ENCODE data around the gene PRKCA.
A peak's percentile ranks its signal among the peaks of the same experiment; 100 is the strongest.
"Not testable (repeated sequence)": the region's sequence is repeated elsewhere in the genome, so short reads cannot be mapped to it uniquely, and the experiment has no call there.

The PRKCA gene

DNA sequence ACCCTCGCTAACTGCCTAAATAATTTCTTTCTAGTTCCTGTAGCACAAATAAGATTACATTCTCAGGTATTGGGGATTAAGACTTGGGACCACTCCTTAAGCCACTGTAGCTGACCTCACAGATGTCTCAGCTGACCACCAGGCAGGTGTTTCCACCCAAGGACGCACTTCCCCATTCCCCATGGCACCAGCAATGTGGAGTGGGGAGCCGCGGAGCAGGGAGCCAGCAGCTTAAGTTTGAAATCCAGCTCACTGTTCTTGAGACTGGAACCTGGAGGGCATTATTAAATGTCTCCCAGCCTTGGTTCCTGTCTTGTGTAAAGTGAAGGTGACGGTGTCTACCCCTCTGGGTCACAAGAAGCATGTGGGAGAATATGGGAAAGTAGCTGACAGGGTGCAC is 283.1 kb downstream of the PRKCA start:
- DNase-seq, result no peak

DNA sequence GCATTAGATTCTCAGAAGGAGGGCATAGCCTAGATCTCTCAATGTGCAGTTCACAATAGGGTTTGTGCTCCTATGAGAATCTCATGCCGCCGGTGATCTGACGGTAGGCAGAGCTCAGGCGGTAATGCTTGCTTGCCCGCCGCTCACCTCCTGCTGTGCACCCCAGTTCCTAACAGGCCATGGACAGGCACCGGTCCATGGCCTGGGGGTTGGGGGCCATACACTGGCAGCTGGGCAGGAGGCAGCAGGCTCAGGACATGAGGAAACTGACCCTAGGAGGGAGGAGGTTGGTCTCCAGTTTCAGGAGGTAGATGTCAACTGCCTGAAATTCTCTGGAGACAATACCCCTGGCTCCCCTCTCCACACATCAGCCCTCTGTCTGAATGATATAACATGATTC is 287.5 kb downstream of the PRKCA start:
- DNase-seq, result no peak

GRCh38 chr17:66593116-66593515 is 290.7 kb downstream of the PRKCA start:
- no peak for DNase-seq

GRCh38 chr17:66595893-66596292 is 293.5 kb downstream of the PRKCA start:
- DNase-seq, result no peak

DNA sequence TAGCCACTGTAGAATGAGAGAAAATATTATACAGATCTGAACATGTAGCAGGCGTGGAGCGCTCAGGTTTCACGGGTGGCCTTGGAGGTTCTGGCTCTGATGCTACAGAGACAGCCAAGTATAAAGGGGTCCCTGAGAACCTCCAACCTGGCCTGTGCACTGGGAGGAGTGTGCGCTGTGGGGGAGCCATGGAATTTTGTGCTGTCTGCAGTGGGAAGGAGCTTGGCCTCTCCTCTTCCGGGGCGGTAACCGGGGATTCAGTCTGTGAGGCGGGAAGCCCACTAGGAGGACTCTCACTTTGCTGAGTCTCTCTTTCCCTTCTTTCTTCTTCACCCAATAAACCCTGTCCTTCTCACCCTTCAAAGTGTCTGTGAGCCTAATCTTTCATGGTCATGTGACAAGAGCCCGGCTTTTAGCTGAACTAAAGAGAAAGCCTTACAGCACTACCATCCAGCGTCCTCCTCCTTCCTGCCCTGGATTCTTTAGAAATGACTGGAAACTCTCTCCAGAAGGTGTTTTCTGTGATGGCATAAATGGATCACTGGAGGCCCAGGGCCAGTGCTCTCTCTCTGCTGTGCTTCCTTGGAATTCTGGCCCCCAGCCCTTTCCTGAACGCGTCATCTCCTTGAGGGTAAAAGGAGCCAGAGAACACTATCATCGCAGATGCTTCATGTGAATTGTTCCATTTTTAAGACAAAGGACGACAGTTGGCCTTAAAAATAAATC is 300.4 kb downstream of the PRKCA start:
- DNase-seq, result no peak

- DNase-seq, result no peak
These were observed 302.0 kb downstream of the PRKCA start for GRCh38 chr17:66604376-66604775.

- no peak for DNase-seq
These were observed 303.1 kb downstream of the PRKCA start for GRCh38 chr17:66605541-66605940.

- DNase-seq, result no peak
These were observed 308.1 kb downstream of the PRKCA start for GRCh38 chr17:66610361-66611133.

GRCh38 chr17:66611397-66611796 is 309.0 kb downstream of the PRKCA start:
- no peak for DNase-seq

DNA sequence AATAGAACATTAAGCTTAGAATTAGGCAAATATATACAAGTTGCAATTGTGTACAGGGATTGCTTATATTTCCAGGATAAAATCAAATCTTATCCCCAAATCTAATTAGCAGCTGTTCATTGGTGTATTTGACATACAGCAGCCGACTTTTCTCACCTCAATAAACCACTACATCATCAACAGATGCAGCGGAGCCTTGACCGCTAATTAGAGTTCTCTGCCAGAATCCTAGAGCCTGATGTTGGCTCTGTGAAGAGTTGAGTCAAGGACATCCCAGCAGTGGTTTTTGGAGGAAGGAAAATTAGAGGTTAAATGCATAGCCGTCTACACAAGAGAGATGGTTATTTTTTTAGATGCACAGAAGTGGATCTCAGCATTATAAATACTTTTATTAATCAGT is 310.6 kb downstream of the PRKCA start:
- DNase-seq, result no peak

DNA sequence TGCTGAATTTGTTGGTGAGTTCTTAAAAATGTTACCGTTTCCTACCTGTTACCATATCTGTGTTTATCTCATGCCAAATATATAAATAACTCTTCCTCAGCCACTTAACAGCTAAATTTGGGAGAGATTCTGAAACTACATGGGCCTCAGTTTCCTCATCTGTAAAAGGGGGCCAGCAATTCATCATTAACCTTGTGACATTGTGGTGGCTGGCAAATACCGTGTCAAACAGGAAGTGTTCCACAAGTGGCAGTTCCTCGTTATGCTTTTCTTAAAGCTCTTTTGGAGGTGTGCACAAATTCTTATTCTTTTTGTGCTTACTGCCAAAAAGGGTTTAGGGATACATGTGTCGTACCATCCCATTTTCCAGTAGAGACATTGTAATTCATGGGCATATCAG is 312.1 kb downstream of the PRKCA start:
- DNase-seq, result no peak

DNA sequence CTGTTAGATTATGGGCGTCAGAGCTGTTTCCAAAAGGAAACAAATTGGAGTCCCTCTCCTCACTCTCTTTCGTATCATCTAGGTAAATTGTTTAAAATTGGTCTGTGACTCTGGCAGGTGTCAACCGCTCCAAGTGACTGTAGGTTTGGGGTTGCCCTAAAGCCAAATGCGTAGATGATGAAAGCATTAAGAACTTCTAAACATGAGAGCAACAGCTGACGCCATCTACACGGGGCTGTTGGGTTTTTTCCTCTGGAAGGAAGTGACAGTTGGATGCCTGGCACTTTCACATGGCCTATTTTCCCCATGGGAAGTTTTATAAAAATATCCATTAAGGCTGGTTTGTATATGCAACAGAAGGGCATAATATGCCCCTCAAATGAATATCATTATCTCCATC is 316.8 kb downstream of the PRKCA start:
- no peak for DNase-seq

- no peak for DNase-seq
These were observed 318.1 kb downstream of the PRKCA start for GRCh38 chr17:66620528-66620927.

DNA sequence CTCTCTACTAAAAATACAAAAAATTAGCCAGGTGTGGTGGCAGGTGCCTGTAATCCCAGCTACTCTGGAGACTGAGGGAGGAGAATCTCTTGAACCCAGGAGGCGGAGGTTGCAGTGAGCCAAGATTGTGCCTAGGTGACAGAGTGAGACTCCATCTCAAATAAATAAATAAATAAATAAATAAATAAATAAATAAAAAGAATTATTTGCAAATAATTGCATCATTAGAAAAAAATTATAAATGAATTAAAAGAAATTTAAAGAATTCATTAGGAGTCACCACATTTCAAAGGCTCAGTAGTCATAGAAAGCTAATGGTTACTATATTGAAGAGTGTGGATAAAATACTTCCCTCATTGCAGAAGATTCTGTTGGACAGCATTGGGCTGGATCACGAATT is 322.2 kb downstream of the PRKCA start:
- DNase-seq, result not testable (repeated sequence)

- DNase-seq, result peak; percentile 28
These were observed 322.9 kb downstream of the PRKCA start for GRCh38 chr17:66625311-66625767.

- DNase-seq, result no peak
These were observed 325.6 kb downstream of the PRKCA start for GRCh38 chr17:66627985-66628384.

GRCh38 chr17:66629762-66630161 is 327.3 kb downstream of the PRKCA start:
- DNase-seq, result no peak

DNA sequence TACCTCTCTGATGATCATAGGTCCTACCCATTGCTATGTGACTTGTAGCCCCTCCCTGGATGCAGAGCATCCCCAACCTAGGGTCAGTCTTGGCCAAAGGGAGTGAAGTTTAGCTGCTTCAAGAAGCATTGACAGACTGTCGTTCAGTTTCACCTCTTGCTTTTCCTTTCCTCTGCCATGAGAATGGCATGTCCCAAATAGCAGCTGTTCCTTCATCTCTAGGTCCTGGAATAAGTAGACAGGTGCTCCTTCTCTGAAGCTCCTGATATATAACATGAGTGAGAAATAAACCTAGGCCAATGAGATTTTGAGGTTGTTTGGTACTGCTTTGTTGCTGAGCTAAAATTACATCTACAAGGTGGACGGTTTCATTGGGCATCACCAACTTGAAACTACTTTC is 328.0 kb downstream of the PRKCA start:
- DNase-seq, result no peak

GRCh38 chr17:66630828-66631472 is 328.5 kb downstream of the PRKCA start:
- DNase-seq, result no peak

GRCh38 chr17:66632731-66633130 is 330.3 kb downstream of the PRKCA start:
- DNase-seq, result no peak

GRCh38 chr17:66633317-66633965 is 331.0 kb downstream of the PRKCA start:
- peak; percentile 82 for DNase-seq

DNA sequence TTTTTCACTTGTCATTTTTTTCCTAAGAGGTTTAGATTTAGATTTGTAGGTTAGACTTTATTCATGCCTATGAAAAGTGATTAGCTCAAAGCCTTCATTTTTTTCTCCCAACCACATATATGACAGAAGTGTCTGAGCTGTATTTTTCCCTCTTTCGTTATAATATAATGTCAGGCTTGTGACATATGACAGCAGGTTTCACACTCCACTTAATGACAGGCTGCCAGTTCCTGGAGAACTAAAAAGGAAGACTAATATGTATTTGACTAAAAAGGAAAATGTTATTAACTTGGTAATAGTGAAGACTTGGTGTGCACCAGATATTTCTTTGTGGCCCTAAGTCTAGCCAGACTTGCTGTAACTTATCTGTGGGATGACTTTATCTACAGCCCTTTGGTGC is 331.8 kb downstream of the PRKCA start:
- no peak for DNase-seq

- no peak for DNase-seq
These were observed 333.1 kb downstream of the PRKCA start for GRCh38 chr17:66635386-66636045.
